Germinal center (tissue), 1 donor: ENCODE measurements around the gene DNER.

Source experiments
- DNase-seq: peaks from one replicate; pipeline ENCODE4 v3.0.0; 2012; ENCODE audit warnings: mixed read lengths, low spot score

The DNER gene

DNA sequence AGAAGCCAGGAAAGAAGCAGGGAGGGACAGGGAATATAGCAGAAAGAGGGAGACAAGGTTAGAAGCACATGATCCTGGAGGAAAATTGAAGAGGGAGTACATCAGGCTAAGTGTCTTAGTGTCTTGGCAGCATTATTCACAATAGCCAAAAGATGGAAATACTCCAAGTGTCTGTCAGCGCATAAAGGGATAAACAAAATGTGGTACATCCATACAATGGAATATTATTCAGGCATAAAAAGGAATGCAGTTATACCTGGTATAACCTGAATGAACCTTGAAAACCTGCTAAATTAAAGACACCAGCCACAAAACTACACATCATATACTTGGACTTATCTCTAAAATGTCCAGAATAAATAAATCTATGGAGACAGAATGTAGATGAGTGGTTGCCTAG is 224.2 kb downstream of the DNER start:
- no peak for DNase-seq

DNA sequence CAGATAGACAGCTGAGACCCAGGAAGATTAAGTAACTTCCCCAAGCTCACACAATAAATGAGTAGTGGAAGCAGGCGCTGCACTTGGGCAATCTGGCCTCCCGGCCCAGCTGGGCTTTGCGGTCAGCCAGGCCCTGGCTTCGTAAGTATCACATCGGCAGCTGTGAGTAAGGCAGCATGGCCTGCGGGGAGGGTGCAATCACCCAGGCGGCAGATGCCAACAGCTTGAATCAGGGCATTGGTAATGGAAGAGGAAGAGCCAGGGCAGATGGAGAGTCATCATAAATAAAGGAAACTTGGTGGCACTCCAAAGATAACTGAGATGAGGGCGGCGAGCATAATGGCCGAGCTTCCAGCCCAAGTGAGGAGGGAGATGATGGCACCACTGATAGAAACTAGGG is 225.3 kb downstream of the DNER start:
- DNase-seq = no peak

DNA sequence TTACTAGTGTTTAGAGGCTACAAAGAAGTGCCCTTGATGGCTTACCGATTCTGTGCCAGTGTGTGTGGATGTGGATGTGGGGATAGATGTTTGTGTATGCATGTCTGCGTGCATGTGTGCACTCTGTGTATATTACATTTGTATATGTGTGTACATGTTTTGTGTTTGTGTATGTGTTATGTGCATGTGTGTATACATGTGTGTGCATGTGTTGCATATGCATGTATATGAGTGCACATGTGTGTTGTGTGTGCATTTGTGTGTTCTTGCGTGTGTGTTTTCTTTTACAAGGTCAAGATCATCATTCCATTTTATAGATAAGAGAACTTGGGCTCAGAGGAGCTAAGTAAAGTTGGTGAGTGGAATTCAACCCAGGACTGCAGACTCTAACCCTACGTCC is 226.1 kb downstream of the DNER start:
- DNase-seq = no peak

- peak; percentile 13 for DNase-seq
These were observed 227.7 kb downstream of the DNER start for GRCh38 chr2:229486673-229487072.

DNA sequence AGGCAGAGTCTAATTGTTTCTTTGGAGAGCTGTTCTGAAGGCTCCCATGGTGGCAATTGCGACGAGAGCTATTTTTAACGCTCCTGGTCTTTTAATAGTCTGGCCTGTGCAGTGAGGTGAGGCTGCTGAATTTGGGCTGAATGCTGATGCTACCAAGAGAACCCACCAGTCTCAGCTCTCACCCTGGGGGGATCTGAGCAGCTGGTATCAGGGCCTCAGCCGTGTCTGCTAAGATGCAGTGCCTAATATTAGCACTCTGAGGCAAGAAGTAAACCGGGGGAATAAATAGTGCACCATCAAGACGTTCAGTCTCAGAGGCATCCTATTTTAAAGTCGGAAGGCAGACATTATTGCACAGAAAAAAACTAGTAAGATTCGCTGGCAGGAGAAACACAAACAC is 228.5 kb downstream of the DNER start:
- peak; percentile 49 for DNase-seq

- no peak for DNase-seq
These were observed 237.0 kb downstream of the DNER start for GRCh38 chr2:229477269-229477755.

DNA sequence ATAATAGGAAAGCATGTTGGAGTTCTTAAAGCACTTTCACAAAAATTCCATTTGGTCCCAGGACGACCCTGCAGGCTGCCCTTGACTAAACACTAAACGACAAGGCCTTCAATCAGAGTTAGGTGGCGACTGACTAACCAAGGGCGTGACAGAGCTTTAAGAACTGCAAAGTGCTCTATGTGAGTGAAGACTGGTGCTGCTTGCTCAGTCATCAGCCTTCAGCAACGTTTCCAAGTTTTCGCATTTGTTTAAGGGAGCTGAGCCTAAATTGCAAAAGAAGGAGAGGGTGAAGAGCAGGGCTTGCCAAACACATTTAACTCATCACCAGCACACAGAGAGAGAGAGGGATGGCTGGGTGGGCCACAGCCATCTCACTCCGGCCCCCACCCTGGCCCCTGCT is 238.6 kb downstream of the DNER start:
- DNase-seq = no peak

DNA sequence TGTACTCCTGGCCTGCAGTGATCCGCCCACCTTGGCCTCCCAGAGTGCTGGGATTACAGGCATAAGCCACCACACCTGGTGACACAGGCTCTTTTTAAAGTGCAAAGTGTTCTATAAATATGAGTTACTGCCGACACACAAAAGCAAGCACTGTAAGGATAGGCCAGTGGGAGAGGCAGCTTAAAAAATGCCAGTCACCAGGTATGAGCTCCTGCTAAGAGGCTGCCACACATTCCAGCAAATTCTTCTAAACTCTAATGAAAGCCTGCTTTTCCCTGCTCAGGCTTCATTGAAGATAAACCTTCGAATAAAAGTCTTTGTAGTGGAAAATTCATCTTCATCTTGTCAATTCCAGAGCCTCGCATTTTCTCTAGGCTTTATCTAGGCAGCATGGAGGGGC is 240.2 kb downstream of the DNER start:
- DNase-seq = no peak

- no peak for DNase-seq
These were observed 243.6 kb downstream of the DNER start for GRCh38 chr2:229470781-229471180.

GRCh38 chr2:229467783-229468182 is 246.6 kb downstream of the DNER start:
- DNase-seq = no peak

- DNase-seq = no peak
These were observed 250.5 kb downstream of the DNER start for GRCh38 chr2:229463841-229464346.

GRCh38 chr2:229462112-229462511 is 252.2 kb downstream of the DNER start:
- no peak for DNase-seq

DNA sequence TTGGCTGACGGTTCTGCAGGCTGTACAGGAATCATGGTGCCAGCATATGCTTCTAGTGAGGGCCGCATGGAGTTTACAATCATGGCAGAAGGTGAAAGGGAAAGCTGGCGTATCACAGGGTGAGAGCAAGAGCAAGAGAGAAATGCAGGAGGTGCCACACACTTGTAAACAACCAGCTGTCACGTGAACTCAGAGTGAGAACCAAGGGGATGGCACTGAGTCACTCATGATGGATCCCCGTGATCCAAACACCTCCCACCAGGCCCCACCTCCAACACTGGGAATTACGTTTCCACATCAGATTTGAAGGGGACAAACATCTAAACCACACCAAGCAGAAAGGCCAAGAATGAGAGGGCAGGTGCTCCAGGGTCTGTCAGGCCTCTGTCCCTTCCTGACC is 258.3 kb downstream of the DNER start:
- DNase-seq = no peak

- DNase-seq = no peak
These were observed 259.3 kb downstream of the DNER start for GRCh38 chr2:229454934-229455631.

DNA sequence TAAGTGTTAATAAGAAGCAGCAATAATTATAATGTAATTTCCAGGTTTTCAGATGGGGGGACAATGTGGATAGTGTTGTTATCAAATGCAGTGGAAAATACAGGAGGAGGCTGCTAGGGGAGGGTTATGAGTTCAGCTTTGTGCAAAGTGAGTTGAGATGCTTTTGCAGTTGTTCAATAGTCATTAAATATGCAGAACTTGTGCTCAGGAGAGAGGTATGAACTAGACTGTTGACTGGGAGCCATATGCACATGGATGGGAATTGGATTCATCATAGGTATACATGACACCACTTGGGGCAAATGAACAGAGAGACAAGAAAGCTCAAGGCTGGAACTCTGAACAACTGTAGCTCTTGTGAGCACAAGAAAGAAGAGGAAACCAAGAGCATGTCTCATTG is 261.1 kb downstream of the DNER start:
- no peak for DNase-seq

- no peak for DNase-seq
These were observed 262.5 kb downstream of the DNER start for GRCh38 chr2:229451852-229452251.

GRCh38 chr2:229447227-229447626 is 267.1 kb downstream of the DNER start:
- DNase-seq = no peak

DNA sequence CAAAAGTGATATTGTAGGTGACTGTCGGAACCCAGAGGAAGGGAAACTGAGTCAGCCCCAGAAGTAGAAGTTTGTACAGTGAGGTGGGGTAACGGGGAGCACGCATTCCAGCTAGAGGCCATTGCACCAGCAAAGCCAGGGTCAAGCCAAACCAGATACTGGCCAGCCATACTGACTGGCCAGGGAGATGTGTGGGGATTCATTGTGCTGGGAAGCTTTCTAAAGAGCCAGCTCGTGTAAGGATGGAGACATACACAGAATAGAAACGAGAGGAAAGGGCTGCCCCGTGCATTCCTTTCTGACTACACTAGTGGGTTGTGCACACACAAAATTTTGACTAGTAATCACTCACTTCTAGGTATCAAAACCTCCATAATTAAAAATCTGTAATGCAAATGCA is 268.0 kb downstream of the DNER start:
- no peak for DNase-seq

- no peak for DNase-seq
These were observed 268.7 kb downstream of the DNER start for GRCh38 chr2:229445501-229446211.

GRCh38 chr2:229445019-229445418 is 269.3 kb downstream of the DNER start:
- no peak for DNase-seq

DNA sequence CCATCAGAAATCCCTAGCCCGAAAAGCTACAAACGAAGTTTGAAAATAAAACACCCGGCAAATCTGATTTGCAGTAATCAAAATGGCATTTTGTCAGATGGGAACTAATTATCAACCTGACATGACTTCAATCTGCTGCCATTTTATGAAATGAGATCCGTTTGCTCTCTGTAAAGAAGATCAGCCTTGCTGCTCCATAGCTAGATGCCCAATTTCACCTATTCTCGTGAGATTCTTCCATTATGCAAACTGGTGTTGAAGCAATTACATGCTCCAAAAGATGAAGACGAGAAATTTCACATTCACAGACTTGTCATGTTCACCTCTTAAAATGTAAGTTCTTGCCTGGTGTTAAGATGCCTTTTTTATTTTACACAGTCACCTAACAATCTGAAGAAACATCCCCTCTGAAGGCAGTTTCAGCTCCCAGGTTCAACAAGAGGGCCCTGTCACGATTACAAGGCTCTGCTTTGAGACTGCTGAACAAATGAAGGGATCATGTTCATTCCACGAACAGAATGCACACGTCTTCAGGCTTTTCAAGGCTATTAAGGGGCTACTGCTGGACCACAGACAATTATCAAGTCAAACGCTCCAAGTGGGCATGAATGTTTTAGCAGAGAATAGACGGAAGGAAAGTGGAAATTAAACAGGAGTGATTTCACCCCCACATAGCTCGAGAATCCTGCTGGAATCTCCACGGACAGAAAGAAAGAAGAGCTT is 270.6 kb downstream of the DNER start:
- no peak for DNase-seq

GRCh38 chr2:229443141-229443540 is 271.2 kb downstream of the DNER start:
- DNase-seq = no peak
